ENCODE results near the gene ILDR1. TPM values are rescaled to one million over a fixed set of nuclear protein-coding genes. Genes with fewer than 3 reads are reported as not detected.

Gene ILDR1
- total and polyA plus RNA-seq, 2 donors (not counting 3 experiments of a cell fraction or from before 2014, with no cell fraction given), result not detected

- Histone ChIP-seq H3K4me3 (replicated peaks in 1 of 3; ENCODE audit: insufficient read depth in 1 of 3, low read depth in 1 of 3, low read length in 3 of 3) (no peak overlapping the region), H3K4me2 (ENCODE audit: insufficient read depth, low read length) (no peak overlapping the region), H2AFZ (ENCODE audit: low read depth, low read length) (no peak overlapping the region), H4K20me1 (replicated peaks; ENCODE audit: control insufficient read depth, extremely low read depth, insufficient read depth, low read length) (no peaks in the 10 kb centered on the region), H3K36me3 (ENCODE audit: control insufficient read depth in 2 of 2, extremely low read depth in 1 of 2, insufficient read depth in 2 of 2, low read length in 2 of 2) (no peaks in the 10 kb centered on the region), H3K9me3 (replicated peaks; ENCODE audit: control insufficient read depth, insufficient read depth, low read length) (no peaks in the 10 kb centered on the region), H3K9me1 (replicated peaks; ENCODE audit: control insufficient read depth, extremely low read depth, insufficient read depth, low read length) (no peaks in the 10 kb centered on the region), H3K27ac (ENCODE audit: insufficient read depth, low read depth, low read length) (no peak overlapping the region), H3K9ac (replicated peaks; ENCODE audit: extremely low read depth, insufficient read depth, low read length) (no peak overlapping the region), H3K79me2 (ENCODE audit: control insufficient read depth, insufficient read depth, low read length) (no peaks in the 10 kb centered on the region), H3K27me3 (ENCODE audit: control insufficient read depth in 2 of 2, insufficient read depth in 2 of 2, low read length in 2 of 2) (peaks cover 23 to 26% of the 10 kb centered on the region in 2 experiments), H3K4me1 (ENCODE audit: control insufficient read depth, extremely low read depth, insufficient read depth, low read length) (no peaks in the 10 kb centered on the region)
- dilution Hi-C loops (cut with MboI; ENCODE audit: extremely low pct_ligation_motif_present, low sequenced_read_pairs) (no loop called here), intact Hi-C loops (cut with micrococcal nuclease) (no loop called here)
- FAIRE-seq (no peak), DNase-seq (ENCODE audit: low read depth, low spot score) (no peak)
- BruUV-seq (replicated peaks), result no TSS peak
- POLR2A ChIA-PET, result no interaction called here
- TF ChIP-seq MAX (IDR thresholded peaks at IDR 0.05; ENCODE audit: insufficient read depth, insufficient read length), result no peak
- no peak for TF ChIP-seq FOS (IDR thresholded peaks at IDR 0.05; ENCODE audit: borderline replicate concordance, insufficient read depth, low read length)
- no peak for TF ChIP-seq POLR2AphosphoS5 (IDR thresholded peaks at IDR 0.05; ENCODE audit: insufficient read depth, low read depth, low read length)
- no peak for TF ChIP-seq GATA2 (IDR thresholded peaks at IDR 0.05; ENCODE audit: insufficient read depth, insufficient read length, low read depth, low read length)
- no peak for TF ChIP-seq MYC (IDR thresholded peaks at IDR 0.05; ENCODE audit: low read depth, low read length)
- no peak for TF ChIP-seq EZH2 (IDR thresholded peaks at IDR 0.05; ENCODE audit: borderline replicate concordance, low read depth, low read length, severe bottlenecking)
- no peak for TF ChIP-seq CTCF (IDR thresholded peaks at IDR 0.05; ENCODE audit: extremely low read depth in 1 of 2, insufficient read depth in 1 of 2, low read depth in 1 of 2, low read length in 2 of 2)
- no peak for TF ChIP-seq JUN (IDR thresholded peaks at IDR 0.05; ENCODE audit: borderline replicate concordance, insufficient read depth, insufficient read length, low read depth)
- TF ChIP-seq POLR2A (IDR thresholded peaks at IDR 0.05; ENCODE audit: low read depth, low read length), result no peak
- CTCF ChIA-PET, result interaction anchor here (1.6 kb wide), 1 partner anchor 8 kb away, joined by 5 read pairs; no protein-coding TSS in a partner anchor
Measured at GRCh38 chr3:122019493-122019892, 2.6 kb downstream of the ILDR1 start.
